Left lung (tissue), 10 donors: ENCODE measurements around the gene NPHP4. TPM values are rescaled to one million over a fixed set of nuclear protein-coding genes. Genes with fewer than 3 reads are reported as not detected.

Source experiments
- ATAC-seq: fragments of 200-7000 bp; cut with Tn5 transposase; one replicate; pipeline ENCODE4 v1.9.1; 2020; ENCODE audit warnings: moderate library complexity
- DNase-seq, 4 donors: peaks; one replicate each; pipeline ENCODE4 v3.0.0-alpha.2; 2013 to 2020
- H3K27ac ChIP-seq, 2 donors: fragments of 200-600 bp; sonication (generic) in 1 of 2; one replicate each; pipeline versions ENCODE4 v1.5.0 to v1.8.0; 2020 to 2021
- H3K27me3 ChIP-seq, 2 donors: fragments of 200-600 bp; sonication (generic) in 1 of 2; one replicate each; pipeline versions ENCODE4 v1.5.0 to v1.8.0; 2020 to 2021
- H3K36me3 ChIP-seq, 2 donors: fragments of 200-600 bp; sonication (generic) in 1 of 2; one replicate each; pipeline versions ENCODE4 v1.5.0 to v1.8.0; 2020 to 2021
- H3K4me1 ChIP-seq, 2 donors: fragments of 200-600 bp; one replicate each; pipeline ENCODE4 v1.8.0; 2021
- H3K4me3 ChIP-seq, 2 donors: fragments of 200-600 bp; sonication (generic) in 1 of 2; one replicate each; pipeline versions ENCODE4 v1.5.0 to v1.8.0; 2020 to 2021; ENCODE audit warnings: mild to moderate bottlenecking in 1 of 2
- H3K9me3 ChIP-seq, 2 donors: fragments of 200-600 bp; sonication (generic) in 1 of 2; one replicate each; pipeline versions ENCODE4 v1.5.0 to v1.8.0; 2020 to 2021
- CTCF ChIP-seq, 2 donors: fragments of 200-600 bp; sonication (generic) in 1 of 2; IDR thresholded peaks; one replicate each; pipeline versions ENCODE4 v1.5.0 to v1.8.0; 2021; ENCODE audit warnings: antibody characterized with exemption in 2 of 2
- intact Hi-C, 2 donors: fragments of 100-400 bp; cut with DNase I; formaldehyde crosslinking; loops; one replicate each; pipeline versions ENCODE4 v1.11.2 to v1.14.2; 2022
- polyA plus RNA-seq, 6 donors: library from polyadenylated mRNA; unstranded; fragments of 120-200 nt; gene quantifications; one replicate each; pipeline ENCODE4 v1.2.1, GENCODE V29; 2013; ENCODE audit not compliant: insufficient read length in 6 of 6
- total RNA-seq, 2 donors: library from RNA; stranded (reverse); fragmentation: NEBNext Ultra II Directional; extraction: Animal tissue kit (Norgen Biotek cat#: 25700); gene quantifications; one replicate each; pipeline ENCODE4 v1.2.1, GENCODE V29; 2021
- donor health status: DM: no; HTN: yes; CAD: no.
- donor health status: DM: no; HTN: no; CAD: no.

Gene NPHP4
- total and polyA plus RNA-seq, 8 donors: 9.4 to 16.4 (median 10.2) TPM

GRCh38 chr1:5956022-5956830 lies 36.0 kb downstream of the NPHP4 start:
- Histone ChIP-seq H3K9me3 (no peaks in the 10 kb centered on the region), H3K4me1 (no peaks in the 10 kb centered on the region), H3K27ac (no peak overlapping the region), H3K4me3 (no peak overlapping the region), H3K36me3 (peaks cover 0 to 75% of the 10 kb centered on the region in 2 donors), H3K27me3 (no peaks in the 10 kb centered on the region)
- TF ChIP-seq CTCF (IDR thresholded peaks at IDR 0.05): no peak
- DNase-seq: no peak
- intact Hi-C loops: no loop called here
- ATAC-seq: no peak

GRCh38 chr1:5955479-5955977 lies 36.7 kb downstream of the NPHP4 start:
- DNase-seq (no peak), ATAC-seq (no peak)
- H3K9me3 ChIP-seq: no peaks in the 10 kb centered on the region
- no peaks in the 10 kb centered on the region for H3K27me3 ChIP-seq
- no peak overlapping the region for H3K4me3 ChIP-seq
- no peaks in the 10 kb centered on the region for H3K4me1 ChIP-seq
- H3K36me3 ChIP-seq: peaks cover 0 to 75% of the 10 kb centered on the region in 2 donors
- TF ChIP-seq CTCF (IDR thresholded peaks at IDR 0.05): no peak
- intact Hi-C loops: no loop called here
- no peak overlapping the region for H3K27ac ChIP-seq

GRCh38 chr1:5954964-5955363 lies 37.3 kb downstream of the NPHP4 start:
- no peak overlapping the region for H3K4me3 ChIP-seq
- no peak for DNase-seq
- H3K27ac ChIP-seq: no peak overlapping the region
- no peaks in the 10 kb centered on the region for H3K4me1 ChIP-seq
- no peak for TF ChIP-seq CTCF (IDR thresholded peaks at IDR 0.05)
- intact Hi-C loops: no loop called here
- ATAC-seq: no peak
- H3K27me3 ChIP-seq: no peaks in the 10 kb centered on the region
- peaks cover 0 to 71% of the 10 kb centered on the region in 2 donors for H3K36me3 ChIP-seq
- H3K9me3 ChIP-seq: no peaks in the 10 kb centered on the region

GRCh38 chr1:5953386-5953785 lies 38.8 kb downstream of the NPHP4 start:
- intact Hi-C loops: no loop called here
- Histone ChIP-seq H3K36me3 (peaks cover 0 to 56% of the 10 kb centered on the region in 2 donors), H3K4me1 (no peaks in the 10 kb centered on the region), H3K27me3 (no peaks in the 10 kb centered on the region), H3K9me3 (no peaks in the 10 kb centered on the region), H3K4me3 (no peak overlapping the region), H3K27ac (no peak overlapping the region)
- TF ChIP-seq CTCF (IDR thresholded peaks at IDR 0.05): no peak
- peak in 1 of 4 donors; percentile 11 for DNase-seq
- no peak for ATAC-seq

- H3K27me3 ChIP-seq: no peaks in the 10 kb centered on the region
- no peaks in the 10 kb centered on the region for H3K4me1 ChIP-seq
- no peak overlapping the region for H3K27ac ChIP-seq
- H3K36me3 ChIP-seq: peaks cover 0 to 57% of the 10 kb centered on the region in 2 donors
- no peak overlapping the region for H3K4me3 ChIP-seq
- DNase-seq: peak in 1 of 4 donors; percentile 25
- ATAC-seq: no peak
- H3K9me3 ChIP-seq: no peaks in the 10 kb centered on the region
- TF ChIP-seq CTCF (IDR thresholded peaks at IDR 0.05): no peak
- intact Hi-C loops: no loop called here
Measured at GRCh38 chr1:5951846-5952410, 40.3 kb downstream of the NPHP4 start.
